ENCODE measurements around the gene HELT.
A peak's percentile ranks its signal among the peaks of the same experiment; 100 is the strongest.
"Not testable (repeated sequence)": the region's sequence is repeated elsewhere in the genome, so short reads cannot be mapped to it uniquely, and the experiment has no call there.

The HELT gene

DNA sequence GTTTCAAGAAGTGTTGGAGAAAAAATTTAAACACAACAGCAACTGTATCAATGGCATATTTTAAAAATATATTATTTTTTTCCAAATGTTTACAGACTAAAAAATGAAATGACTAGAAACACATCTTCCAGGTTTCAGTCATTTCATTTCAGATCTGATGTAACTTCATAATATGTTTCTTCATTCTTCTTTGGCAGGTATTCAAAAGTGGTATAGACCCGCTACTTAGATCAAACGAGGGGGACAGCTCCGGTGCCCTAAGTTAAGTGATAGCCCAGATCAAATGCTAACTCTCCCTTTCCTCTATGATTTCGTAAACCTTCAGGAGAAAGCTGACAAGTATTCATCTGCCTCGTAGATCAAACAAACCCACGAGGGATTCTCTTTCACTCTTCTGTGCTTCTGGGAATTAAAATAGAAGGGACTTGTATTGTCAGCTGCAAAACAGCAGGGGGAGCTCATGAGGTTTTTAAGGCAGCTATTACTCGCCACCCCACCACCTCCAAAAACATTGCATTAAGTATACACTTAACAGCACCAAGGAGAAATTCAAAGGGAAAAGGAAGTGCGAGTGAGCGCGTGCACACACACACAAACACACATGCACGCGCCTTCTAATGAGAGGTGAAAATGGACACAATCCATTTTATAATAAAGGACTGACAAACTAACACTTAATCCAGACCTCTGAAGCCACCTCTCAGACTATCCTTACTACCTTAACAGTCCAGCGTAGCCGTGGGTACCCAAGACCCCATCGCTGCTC, 21.4 kb downstream of the HELT start:
- Histone ChIP-seq H3K9ac (ENCODE audit: insufficient read length) (peak overlapping the region; percentile 82), H3K4me3 (peak overlapping the region; percentile 74), H3K9me3 (ENCODE audit: low read depth, low read length) (0 out of 2 replicates have a peak, but pooled peaks cover 3% of the 10 kb centered on the region), H3K27ac (peak overlapping the region; percentile 52; the same call in 1 of the 2 replicates), H3K36me3 (ENCODE audit: insufficient read depth, low read length) (no peaks in the 10 kb centered on the region)
- TF ChIP-seq FOXP2 (optimal IDR thresholded peaks at IDR 0.05; ENCODE audit: control extremely low read depth, extremely low read length, insufficient read depth) = no peak
- no peak for TF ChIP-seq POLR2AphosphoS5 (IDR thresholded peaks at IDR 0.05; ENCODE audit: borderline replicate concordance, low read depth, low read length)
- TF ChIP-seq EZH2 (IDR thresholded peaks at IDR 0.05) = no peak
- DNase-seq (ENCODE audit: low read depth, low spot score) = peak; percentile 30

DNA sequence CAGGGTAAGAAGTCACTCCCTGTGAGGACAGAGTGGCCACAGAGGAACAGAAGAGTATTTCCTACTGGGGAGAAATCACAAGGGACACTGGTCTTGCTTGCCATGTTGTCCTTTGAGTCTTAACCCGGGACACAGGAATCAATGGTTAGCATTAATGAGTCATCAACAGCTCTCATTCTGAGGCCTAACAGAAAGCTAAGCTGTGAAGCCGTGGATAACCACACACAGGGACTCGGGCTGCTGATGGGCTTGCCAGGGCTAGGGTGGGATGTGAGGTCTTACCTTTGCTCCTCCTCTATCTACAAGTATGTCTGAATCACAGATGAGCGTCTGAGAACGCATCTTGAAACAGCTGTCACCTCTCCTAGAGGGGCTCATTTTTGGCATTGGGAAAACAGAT, 22.2 kb downstream of the HELT start:
- TF ChIP-seq FOXP2 (optimal IDR thresholded peaks at IDR 0.05; ENCODE audit: control extremely low read depth, extremely low read length, insufficient read depth) (no peak), EZH2 (IDR thresholded peaks at IDR 0.05) (no peak)
- no peak overlapping the region for H3K9ac ChIP-seq (ENCODE audit: insufficient read length)
- DNase-seq (ENCODE audit: low read depth, low spot score) = no peak

DNA sequence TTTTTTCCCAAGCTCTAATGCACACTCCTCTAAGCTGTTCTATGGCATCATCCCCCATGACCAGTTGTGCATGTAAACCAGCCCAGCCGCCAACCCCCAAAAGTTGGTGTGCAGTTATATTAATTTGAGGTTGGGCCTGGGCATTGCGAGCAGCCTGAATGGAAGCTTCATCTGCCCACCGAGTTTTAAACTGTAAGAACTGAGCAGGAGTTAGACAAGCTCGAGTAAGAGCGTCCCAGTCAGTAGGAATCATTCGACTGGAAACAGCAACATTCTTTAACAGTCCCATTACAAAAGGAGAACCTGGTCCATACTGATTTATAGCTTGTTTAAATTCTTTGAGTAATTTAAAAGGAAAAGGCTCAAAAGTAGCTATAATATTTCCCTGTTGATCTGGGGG, 32.0 kb downstream of the HELT start:
- DNase-seq (ENCODE audit: low read depth, low spot score); H3K9me3 ChIP-seq (ENCODE audit: low read depth, low read length); H3K4me3 ChIP-seq; H3K9ac ChIP-seq (ENCODE audit: insufficient read length); H3K27ac ChIP-seq; H3K36me3 ChIP-seq (ENCODE audit: insufficient read depth, low read length): not testable (repeated sequence)

More for the DNA sequence above, 22.2 kb downstream of the HELT start:
- Histone ChIP-seq H3K9me3 (ENCODE audit: low read depth, low read length) (0 out of 2 replicates have a peak, but pooled peaks cover 3% of the 10 kb centered on the region), H3K4me3 (no peak overlapping the region), H3K27ac (no peak overlapping the region), H3K36me3 (ENCODE audit: insufficient read depth, low read length) (no peaks in the 10 kb centered on the region)

DNA sequence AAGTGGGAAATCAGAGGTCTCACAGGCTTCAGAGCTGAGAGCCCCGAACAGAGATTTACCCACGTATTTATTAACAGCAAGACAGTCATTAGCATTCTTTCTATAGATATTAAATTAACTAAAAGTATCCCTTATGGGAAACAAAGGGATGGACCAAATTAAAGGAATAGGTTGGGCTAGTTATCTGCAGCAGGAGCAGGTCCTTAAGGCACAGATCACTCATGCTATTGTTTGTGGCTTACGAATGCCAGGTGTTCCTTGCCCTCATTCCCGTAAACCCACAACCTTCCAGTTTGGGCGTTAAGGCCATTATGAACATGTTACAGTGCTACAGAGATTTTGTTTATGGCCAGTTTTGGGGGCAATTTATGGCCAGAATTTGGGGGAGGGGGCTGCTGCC, 33.0 kb downstream of the HELT start:
- H3K27ac ChIP-seq; DNase-seq (ENCODE audit: low read depth, low spot score); H3K36me3 ChIP-seq (ENCODE audit: insufficient read depth, low read length): not testable (repeated sequence)

DNA sequence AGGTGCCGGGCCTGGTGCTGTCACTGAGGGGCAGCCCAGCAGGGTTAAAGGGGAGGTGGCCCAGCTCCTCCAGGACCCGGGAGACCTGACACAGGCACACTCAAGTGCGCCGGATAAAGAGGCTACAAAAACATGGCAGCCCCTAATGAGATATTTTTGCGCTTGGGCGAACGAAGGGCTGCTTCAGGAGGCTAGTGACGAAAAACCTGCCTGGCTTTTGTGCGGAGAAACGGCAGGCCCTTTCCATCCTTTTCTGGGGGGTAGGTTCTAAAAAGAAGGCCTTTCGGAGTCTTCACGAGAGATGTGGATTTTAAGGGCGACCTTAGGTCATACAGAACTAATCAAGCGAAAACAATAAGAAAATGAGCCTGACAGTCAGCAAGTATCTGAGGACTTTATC, 35.5 kb downstream of the HELT start:
- TF ChIP-seq EZH2 (IDR thresholded peaks at IDR 0.05) (no peak), POLR2AphosphoS5 (IDR thresholded peaks at IDR 0.05; ENCODE audit: borderline replicate concordance, low read depth, low read length) (no peak), FOXP2 (optimal IDR thresholded peaks at IDR 0.05; ENCODE audit: control extremely low read depth, extremely low read length, insufficient read depth) (no peak)
- H3K36me3 ChIP-seq (ENCODE audit: insufficient read depth, low read length) = no peaks in the 10 kb centered on the region
- no peaks in the 10 kb centered on the region for H3K9me3 ChIP-seq (ENCODE audit: low read depth, low read length)
- H3K27ac ChIP-seq = no peak overlapping the region
- H3K4me3 ChIP-seq = no peak overlapping the region
- H3K9ac ChIP-seq (ENCODE audit: insufficient read length) = no peak overlapping the region
- no peak for DNase-seq (ENCODE audit: low read depth, low spot score)

More for the DNA sequence above, 33.0 kb downstream of the HELT start:
- H3K9me3 ChIP-seq (ENCODE audit: low read depth, low read length); H3K4me3 ChIP-seq; H3K9ac ChIP-seq (ENCODE audit: insufficient read length): not testable (repeated sequence)

DNA sequence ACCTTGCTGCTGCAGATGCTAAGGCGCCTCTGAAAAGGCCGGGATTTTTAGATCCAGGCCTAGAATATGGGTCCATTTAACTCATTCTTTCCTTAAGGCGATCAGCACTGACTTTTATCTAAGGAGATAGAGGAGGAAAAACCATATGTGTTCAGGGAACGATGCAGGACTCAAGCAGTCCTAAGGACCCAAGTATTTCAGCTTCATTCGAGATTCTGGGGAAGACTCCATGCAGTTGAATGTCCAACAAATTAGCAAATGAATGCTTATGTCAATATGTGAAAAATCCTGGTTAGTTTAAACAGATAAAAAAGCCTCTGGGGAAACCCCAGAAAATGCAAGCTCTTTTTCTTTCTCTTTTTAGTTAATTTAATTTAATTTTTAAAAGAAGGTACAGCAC, 36.0 kb downstream of the HELT start:
- no peak for TF ChIP-seq FOXP2 (optimal IDR thresholded peaks at IDR 0.05; ENCODE audit: control extremely low read depth, extremely low read length, insufficient read depth)
- TF ChIP-seq POLR2AphosphoS5 (IDR thresholded peaks at IDR 0.05; ENCODE audit: borderline replicate concordance, low read depth, low read length) = no peak
- no peak for TF ChIP-seq EZH2 (IDR thresholded peaks at IDR 0.05)
- no peak overlapping the region for H3K9ac ChIP-seq (ENCODE audit: insufficient read length)
- DNase-seq (ENCODE audit: low read depth, low spot score) = no peak
- H3K4me3 ChIP-seq = no peak overlapping the region
- no peak overlapping the region for H3K27ac ChIP-seq
- no peaks in the 10 kb centered on the region for H3K36me3 ChIP-seq (ENCODE audit: insufficient read depth, low read length)
- no peaks in the 10 kb centered on the region for H3K9me3 ChIP-seq (ENCODE audit: low read depth, low read length)

DNA sequence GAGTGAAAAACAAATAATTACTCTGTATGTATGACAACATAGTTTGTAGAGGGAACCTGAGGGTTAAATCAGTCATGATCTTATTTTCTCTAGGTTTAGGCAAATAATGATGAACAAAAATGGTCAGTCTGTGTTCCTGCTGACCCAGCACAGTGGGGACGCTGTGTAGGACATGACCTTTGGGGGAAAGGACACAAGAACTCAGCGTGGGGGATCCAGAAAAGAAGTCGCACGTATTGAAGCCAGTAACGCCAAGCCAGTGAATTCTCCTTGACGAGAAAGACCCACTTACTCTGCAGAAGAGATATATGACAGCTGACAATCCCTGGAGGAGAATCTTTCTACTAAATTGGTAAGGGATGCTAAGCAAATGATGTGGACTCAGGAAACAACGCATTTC, 36.6 kb downstream of the HELT start:
- H3K27ac ChIP-seq = no peak overlapping the region
- H3K9me3 ChIP-seq (ENCODE audit: low read depth, low read length) = no peaks in the 10 kb centered on the region
- DNase-seq (ENCODE audit: low read depth, low spot score) = no peak
- no peak overlapping the region for H3K4me3 ChIP-seq
- no peaks in the 10 kb centered on the region for H3K36me3 ChIP-seq (ENCODE audit: insufficient read depth, low read length)
- no peak for TF ChIP-seq POLR2AphosphoS5 (IDR thresholded peaks at IDR 0.05; ENCODE audit: borderline replicate concordance, low read depth, low read length)
- no peak for TF ChIP-seq FOXP2 (optimal IDR thresholded peaks at IDR 0.05; ENCODE audit: control extremely low read depth, extremely low read length, insufficient read depth)
- TF ChIP-seq EZH2 (IDR thresholded peaks at IDR 0.05) = no peak
- H3K9ac ChIP-seq (ENCODE audit: insufficient read length) = no peak overlapping the region

DNA sequence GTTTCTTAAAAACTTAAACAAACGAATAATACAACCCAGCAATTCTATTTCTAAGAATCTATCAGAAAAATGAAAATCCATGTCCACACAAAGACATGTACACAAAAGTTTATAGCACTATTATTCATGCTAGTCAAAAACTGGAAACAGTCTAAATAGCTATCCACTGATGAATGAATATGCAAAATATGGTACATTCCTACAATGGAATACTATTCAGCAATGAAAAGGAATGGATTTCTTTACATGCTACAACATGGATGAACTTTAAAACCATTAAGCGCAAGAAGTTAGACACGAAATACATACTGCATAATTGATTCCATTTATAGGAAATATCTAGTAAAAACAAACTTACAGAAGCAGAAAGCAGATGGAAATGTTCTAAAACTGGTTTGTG, 43.3 kb downstream of the HELT start:
- Histone ChIP-seq H3K4me3 (no peak overlapping the region), H3K36me3 (ENCODE audit: insufficient read depth, low read length) (no peaks in the 10 kb centered on the region), H3K27ac (no peak overlapping the region), H3K9me3 (ENCODE audit: low read depth, low read length) (no peaks in the 10 kb centered on the region), H3K9ac (ENCODE audit: insufficient read length) (no peak overlapping the region)
- no peak for DNase-seq (ENCODE audit: low read depth, low spot score)
- TF ChIP-seq POLR2AphosphoS5 (IDR thresholded peaks at IDR 0.05; ENCODE audit: borderline replicate concordance, low read depth, low read length) (no peak), FOXP2 (optimal IDR thresholded peaks at IDR 0.05; ENCODE audit: control extremely low read depth, extremely low read length, insufficient read depth) (no peak), EZH2 (IDR thresholded peaks at IDR 0.05) (no peak)

DNA sequence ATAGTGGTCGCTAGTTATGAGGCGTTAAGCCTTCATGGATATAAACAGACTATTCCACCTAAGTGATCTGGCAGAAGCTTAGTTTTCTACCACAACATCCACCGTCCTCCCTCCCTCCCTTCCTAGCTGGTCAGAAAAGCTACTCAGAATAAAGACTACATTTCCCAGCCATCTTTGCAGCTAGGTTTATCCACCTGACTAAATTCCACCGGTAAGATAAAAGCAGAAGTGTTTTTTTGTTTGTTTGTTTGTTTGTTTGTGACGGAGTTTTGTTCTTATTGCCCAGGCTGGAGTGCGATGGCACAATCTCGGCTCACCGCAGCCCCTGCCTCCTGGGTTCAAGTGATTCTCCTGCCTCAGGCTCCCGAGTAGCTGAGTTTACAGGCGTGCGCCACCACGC, 44.3 kb downstream of the HELT start:
- no peaks in the 10 kb centered on the region for H3K36me3 ChIP-seq (ENCODE audit: insufficient read depth, low read length)
- DNase-seq (ENCODE audit: low read depth, low spot score) = no peak
- no peak overlapping the region for H3K27ac ChIP-seq
- TF ChIP-seq FOXP2 (optimal IDR thresholded peaks at IDR 0.05; ENCODE audit: control extremely low read depth, extremely low read length, insufficient read depth) = no peak
- TF ChIP-seq POLR2AphosphoS5 (IDR thresholded peaks at IDR 0.05; ENCODE audit: borderline replicate concordance, low read depth, low read length) = no peak
- TF ChIP-seq EZH2 (IDR thresholded peaks at IDR 0.05) = no peak
- no peak overlapping the region for H3K9ac ChIP-seq (ENCODE audit: insufficient read length)
- H3K9me3 ChIP-seq (ENCODE audit: low read depth, low read length) = no peaks in the 10 kb centered on the region
- no peak overlapping the region for H3K4me3 ChIP-seq
